ENCODE measurements around the gene AP4E1.
"Not testable (repeated sequence)": the region's sequence is repeated elsewhere in the genome, so short reads cannot be mapped to it uniquely, and the experiment has no call there.

Gene AP4E1

GRCh38 chr15:51023499-51023898, 115.0 kb downstream of the AP4E1 start:
- DNase-seq (ENCODE audit: low read depth in 2 of 2), result no peak

GRCh38 chr15:51024735-51025453, 116.4 kb downstream of the AP4E1 start:
- DNase-seq (ENCODE audit: low read depth in 2 of 2), result no peak

DNA sequence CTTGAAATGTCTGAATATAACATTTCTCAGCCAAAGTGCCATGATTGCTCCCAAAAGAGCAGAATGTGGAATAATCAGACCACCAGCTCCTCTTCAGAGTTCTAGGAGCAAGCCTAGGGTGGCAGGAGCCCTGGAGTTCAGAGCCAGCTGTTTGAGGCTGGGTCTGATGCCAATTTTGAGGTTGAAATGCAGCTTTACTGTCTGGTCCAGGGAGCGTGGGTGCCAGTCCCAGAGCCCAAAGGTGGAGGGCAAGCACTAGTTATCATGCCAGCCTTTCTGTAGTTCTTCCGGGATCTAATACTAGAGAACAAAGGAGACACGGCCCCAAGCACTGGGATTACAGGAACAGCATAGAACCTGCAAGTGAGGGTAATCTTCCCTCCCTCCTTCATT, 117.0 kb downstream of the AP4E1 start:
- no peak for DNase-seq (ENCODE audit: low read depth in 2 of 2)

GRCh38 chr15:51030649-51031316, 122.3 kb downstream of the AP4E1 start:
- no peak for DNase-seq (ENCODE audit: low read depth in 2 of 2)

DNA sequence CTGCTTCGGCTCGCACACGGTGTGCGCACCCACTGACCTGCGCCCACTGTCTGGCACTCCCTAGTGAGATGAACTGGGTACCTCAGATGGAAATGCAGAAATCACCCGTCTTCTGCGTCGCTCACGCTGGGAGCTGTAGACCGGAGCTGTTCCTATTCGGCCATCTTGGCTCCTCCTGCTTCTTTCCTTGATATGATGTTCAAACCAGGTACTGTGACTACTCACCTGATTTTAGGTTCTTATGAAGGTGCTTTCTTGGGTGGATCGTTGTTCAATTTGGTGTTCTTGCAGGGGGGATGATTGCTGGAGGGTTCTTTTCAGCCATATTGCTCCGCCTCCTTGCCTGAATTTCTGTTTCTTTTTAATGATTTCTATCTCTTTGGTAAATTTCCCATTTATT, 129.0 kb downstream of the AP4E1 start:
- DNase-seq (ENCODE audit: low read depth in 2 of 2), result not testable (repeated sequence)

- no peak for DNase-seq (ENCODE audit: low read depth in 2 of 2)
Observed at GRCh38 chr15:51038162-51038973, 129.9 kb downstream of the AP4E1 start.

- DNase-seq (ENCODE audit: low read depth in 2 of 2), result no peak
Observed at GRCh38 chr15:51038974-51039319, 130.5 kb downstream of the AP4E1 start.

DNA sequence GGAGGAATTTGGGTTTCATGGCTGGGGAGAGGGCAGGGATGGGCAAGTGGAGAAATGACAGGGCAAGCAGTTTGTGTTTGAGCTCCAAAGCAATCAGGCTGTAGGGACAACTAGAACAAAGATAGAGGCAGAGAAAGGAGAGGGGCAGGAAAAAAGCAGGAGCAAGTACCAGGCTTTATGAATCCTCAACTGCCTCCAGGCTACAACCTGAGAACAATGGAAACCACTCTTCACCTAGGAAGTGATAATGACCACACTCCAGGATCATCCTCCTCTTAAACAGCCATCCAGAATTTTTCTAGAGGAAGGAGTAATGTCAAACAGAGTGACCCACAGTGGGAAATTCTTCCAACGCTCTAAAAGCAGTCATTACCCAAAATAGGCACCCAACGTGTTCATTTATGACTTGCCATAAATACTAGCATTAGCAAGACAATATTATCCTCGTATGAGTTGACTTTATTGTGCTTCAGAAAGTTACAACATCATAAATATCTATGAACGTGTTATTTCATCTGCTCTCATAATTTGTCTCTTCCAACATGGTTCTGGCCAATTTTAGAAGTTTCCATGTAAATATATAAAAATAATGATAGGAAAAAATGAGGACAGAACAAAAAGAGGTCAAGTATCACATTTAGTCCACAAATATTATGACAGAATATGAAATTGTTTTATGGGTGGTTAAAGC, 135.7 kb downstream of the AP4E1 start:
- no peak for DNase-seq (ENCODE audit: low read depth in 2 of 2)

- no peak for DNase-seq (ENCODE audit: low read depth in 2 of 2)
Observed at GRCh38 chr15:51046016-51046415, 137.5 kb downstream of the AP4E1 start.

DNA sequence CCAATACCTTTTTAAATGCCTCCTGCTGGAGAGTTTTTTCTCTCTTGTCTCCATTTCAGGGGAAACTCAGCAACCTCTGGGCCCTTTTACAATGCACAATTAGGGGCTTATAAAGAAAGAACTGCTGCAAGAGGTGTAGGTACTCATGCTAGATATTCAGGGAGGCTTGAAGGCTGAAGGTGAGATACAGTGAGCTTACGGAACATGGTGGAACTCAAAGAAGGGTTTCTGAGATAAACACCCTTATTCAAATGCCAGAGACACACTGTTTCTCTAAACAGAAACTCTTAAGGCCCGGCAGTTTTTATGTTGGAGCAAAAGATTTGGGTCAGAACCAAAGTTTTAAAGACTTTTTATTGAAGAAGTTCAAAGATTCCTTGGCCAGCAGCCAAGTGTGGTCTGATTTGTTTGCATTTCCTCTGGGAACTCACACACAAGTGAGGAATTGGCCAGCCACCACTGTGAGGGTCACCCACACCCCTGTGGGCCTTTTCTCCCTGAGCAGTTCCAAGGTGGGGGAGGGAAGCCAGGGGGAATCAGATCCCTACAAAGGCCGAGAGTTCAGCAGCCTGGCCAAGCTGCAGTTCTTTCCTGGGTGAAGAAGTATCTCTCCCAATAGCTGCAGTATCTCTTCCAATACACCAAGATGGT, 138.4 kb downstream of the AP4E1 start:
- no peak for DNase-seq (ENCODE audit: low read depth in 2 of 2)

DNA sequence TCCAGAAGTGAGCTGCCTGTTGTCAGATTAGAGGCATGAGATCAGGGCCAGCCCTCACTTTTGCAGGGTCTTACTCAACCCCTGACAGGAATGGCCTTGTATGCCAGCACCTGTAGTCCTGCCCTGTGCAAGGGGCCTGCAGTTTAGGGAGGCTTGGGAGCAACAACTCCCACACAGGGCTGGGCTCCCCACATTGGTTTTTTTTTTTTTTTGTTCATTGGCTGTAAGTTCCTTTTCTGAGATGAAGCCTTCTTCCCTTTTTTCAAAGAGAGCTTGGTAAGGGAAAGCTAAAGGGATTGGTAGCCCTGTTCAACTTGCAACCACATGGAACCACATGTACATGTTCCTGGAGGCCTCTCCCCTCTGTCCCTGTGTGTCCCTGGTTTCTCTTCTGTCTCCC, 139.8 kb downstream of the AP4E1 start:
- DNase-seq (ENCODE audit: low read depth in 2 of 2), result no peak

DNA sequence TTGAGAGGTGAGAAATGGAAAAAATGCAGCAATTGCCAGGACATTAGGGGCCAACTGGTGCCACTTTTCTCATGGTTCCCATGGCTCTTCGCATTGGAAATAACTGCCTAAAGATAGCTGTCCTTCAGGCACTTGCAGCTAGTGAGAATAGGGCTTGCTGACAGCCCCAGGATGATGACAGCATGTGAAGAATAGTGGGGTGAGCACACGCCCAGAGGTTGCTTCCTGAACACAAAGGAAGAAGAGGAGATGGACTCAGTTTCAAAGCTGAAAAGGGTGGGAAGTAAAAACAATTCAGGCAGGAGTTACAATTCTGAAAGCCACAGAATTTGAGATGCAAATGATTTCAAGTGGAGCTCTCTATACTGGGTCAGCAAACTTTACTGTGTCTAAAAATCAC, 140.6 kb downstream of the AP4E1 start:
- no peak for DNase-seq (ENCODE audit: low read depth in 2 of 2)

- DNase-seq (ENCODE audit: low read depth in 2 of 2), result no peak
Observed at GRCh38 chr15:51051776-51052175, 143.3 kb downstream of the AP4E1 start.

DNA sequence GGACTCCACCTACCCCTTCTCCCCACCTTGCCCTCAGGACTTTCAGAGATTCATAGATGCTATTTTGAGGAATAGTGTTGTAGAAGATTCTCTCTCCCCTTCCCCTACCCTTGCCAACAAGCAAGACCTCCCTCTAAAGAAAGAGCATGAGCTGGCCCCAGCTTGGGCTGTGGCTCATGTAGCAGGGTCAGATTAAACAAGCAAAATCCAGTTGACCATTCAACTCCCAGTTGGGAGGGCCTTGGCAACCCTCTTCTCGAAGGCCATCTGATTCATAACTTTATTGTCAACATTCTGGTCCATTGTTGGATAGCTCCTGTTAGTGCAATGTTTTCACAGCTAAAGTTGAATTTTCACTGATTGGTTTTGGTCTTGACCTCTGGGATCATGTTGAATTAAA, 145.1 kb downstream of the AP4E1 start:
- no peak for DNase-seq (ENCODE audit: low read depth in 2 of 2)

GRCh38 chr15:51054535-51054934, 146.1 kb downstream of the AP4E1 start:
- no peak for DNase-seq (ENCODE audit: low read depth in 2 of 2)

Data from stimulated activated CD8-positive, alpha-beta memory T cell treated with anti-CD3 and anti-CD28 coated beads, Interleukin-7, amount 100 ng/mL, for 1 hour (primary cell).